AG04450 (cell line): Measurements from ENCODE around the gene TMEM269. TPM values are rescaled to one million over a fixed set of nuclear protein-coding genes. Genes with fewer than 3 reads are reported as not detected.

ENCODE experiments used
- CTCF ChIA-PET: fragments of 300-600, 350-600 bp; formaldehyde crosslinking; extraction: SDS; loops from one replicate; lab custom pipeline; 2022; ENCODE audit warnings: antibody characterized with exemption, inconsistent platforms; lab: Charles Lee
- POLR2A ChIA-PET: fragments of 350-600 bp; formaldehyde crosslinking; extraction: SDS; loops from one replicate; lab custom pipeline; 2021; ENCODE audit warnings: antibody characterized with exemption, inconsistent platforms; lab: Yijun Ruan, JAX
- DNase-seq: peaks from one replicate; pipeline ENCODE4 v3.0.0-alpha.2; 2011; ENCODE audit warnings: low read depth, low spot score
- H3K27ac ChIP-seq: one replicate; pipeline ENCODE4 v1.5.1; 2012; ENCODE audit warnings: low read depth, low read length, control low read depth
- H3K27me3 ChIP-seq: one replicate; pipeline ENCODE4 v1.6.0; 2012; ENCODE audit warnings: low read length; ENCODE audit not compliant: control insufficient read depth, insufficient read depth
- H3K4me3 ChIP-seq: 2 replicates; pipeline ENCODE4 v1.5.1; 2011; ENCODE audit warnings: mild to moderate bottlenecking, low read depth, low read length, control low read depth
- H3K9me3 ChIP-seq: 2 replicates; pipeline ENCODE4 v1.5.1; 2012; ENCODE audit warnings: low read length; ENCODE audit not compliant: control insufficient read depth, insufficient read depth
- CTCF ChIP-seq: IDR thresholded peaks from 2 replicates; pipeline ENCODE4 v1.5.1; 2011; ENCODE audit warnings: low read depth, low read length, control low read depth, inconsistent platforms
- polyA plus RNA-seq: library from polyadenylated mRNA; depleted of rRNA; stranded (reverse); fragments of >200 nt; gene quantifications from 2 replicates; pipeline ENCODE4 v1.2.3, GENCODE V29; 2011; rRNA removed

TMEM269 gene
- polyA plus RNA-seq, 1 experiment: 0.04 TPM

DNA sequence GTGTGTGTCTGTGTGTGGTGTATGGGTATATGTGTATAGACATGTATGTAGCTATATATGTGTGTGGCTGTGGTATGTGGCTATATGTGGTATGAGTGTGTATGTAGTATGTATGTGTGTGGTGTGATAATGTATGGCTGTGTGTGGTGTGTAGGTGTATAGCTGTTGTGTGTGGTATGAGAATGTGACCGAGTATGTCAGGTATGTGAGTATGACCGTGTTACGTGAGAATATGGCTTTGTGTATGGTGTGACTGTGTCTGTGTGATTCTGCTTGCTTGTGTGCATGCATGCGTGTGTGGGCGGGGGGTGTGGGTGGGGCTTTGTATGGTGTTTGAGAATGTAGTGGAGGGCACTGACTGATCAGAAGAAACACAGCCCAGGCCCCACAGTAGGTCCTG lies 65.2 kb downstream of the TMEM269 start:
- DNase-seq: no peak
- H3K4me3 ChIP-seq: no peak overlapping the region
- POLR2A ChIA-PET: no interaction called here
- H3K27me3 ChIP-seq: no peaks in the 10 kb centered on the region
- no peak for TF ChIP-seq CTCF
- no peak overlapping the region for H3K27ac ChIP-seq
- H3K9me3 ChIP-seq: peaks cover 12% of the 10 kb centered on the region
- CTCF ChIA-PET: interaction anchor here (1.1 kb wide), 1 partner anchor 223 kb away, joined by 6 read pairs; no protein-coding TSS in a partner anchor

Other genes starting within 250 kb of the TMEM269 start
- gene PPIH, start 126.6 kb upstream of the TMEM269 start, polyA plus RNA-seq: 25.8 and 36.1 TPM in 2 replicates
- 599 and 636 TPM in 2 replicates for gene YBX1, start 102.6 kb upstream of the TMEM269 start, polyA plus RNA-seq
- not detected in 2 replicates for gene CLDN19, start 44.8 kb upstream of the TMEM269 start, polyA plus RNA-seq
- gene P3H1, start 18.0 kb upstream of the TMEM269 start, polyA plus RNA-seq: 156 and 188 TPM in 2 replicates
- gene C1orf50, start 17.7 kb upstream of the TMEM269 start, polyA plus RNA-seq: 5.4 and 6.4 TPM in 2 replicates
- 16.1 and 18.2 TPM in 2 replicates for gene ERMAP, start 32.1 kb downstream of the TMEM269 start, polyA plus RNA-seq
- gene SVBP, start 32.4 kb downstream of the TMEM269 start, polyA plus RNA-seq: 25.7 and 29.8 TPM in 2 replicates
- gene ZNF691, start 61.6 kb downstream of the TMEM269 start, polyA plus RNA-seq: 5.6 and 6.3 TPM in 2 replicates
- gene SLC2A1, start 173.9 kb downstream of the TMEM269 start, polyA plus RNA-seq: 114 and 140 TPM in 2 replicates